NCI-H526 (cell line): Measurements from ENCODE around the gene SLC16A5.
"Not testable (repeated sequence)": the region's sequence is repeated elsewhere in the genome, so short reads cannot be mapped to it uniquely, and the experiment has no call there.

ENCODE experiments used
- DNase-seq, 2 experiments: peaks; one replicate each; lab custom pipeline; 2025; lab: John Stamatoyannopoulos, UW

Gene SLC16A5

GRCh38 chr17:75111777-75112335 lies 24.1 kb downstream of the SLC16A5 start:
- DNase-seq: no peak

GRCh38 chr17:75113798-75114551 lies 26.2 kb downstream of the SLC16A5 start:
- DNase-seq: peak; percentile 70 to 92

GRCh38 chr17:75114552-75115314 lies 27.0 kb downstream of the SLC16A5 start:
- DNase-seq: no peak

- no peak for DNase-seq
These were observed 27.8 kb downstream of the SLC16A5 start for GRCh38 chr17:75115555-75115954.

GRCh38 chr17:75116737-75117136 lies 29.0 kb downstream of the SLC16A5 start:
- no peak for DNase-seq

GRCh38 chr17:75118307-75118706 lies 30.6 kb downstream of the SLC16A5 start:
- no peak for DNase-seq

- DNase-seq: no peak
These were observed 36.5 kb downstream of the SLC16A5 start for GRCh38 chr17:75124041-75124818.

GRCh38 chr17:75124819-75125162 lies 37.0 kb downstream of the SLC16A5 start:
- no peak for DNase-seq

- DNase-seq: no peak
These were observed 38.2 kb downstream of the SLC16A5 start for GRCh38 chr17:75125984-75126383.

GRCh38 chr17:75126954-75127353 lies 39.2 kb downstream of the SLC16A5 start:
- DNase-seq: no peak

GRCh38 chr17:75127936-75128335 lies 40.2 kb downstream of the SLC16A5 start:
- DNase-seq: not testable (repeated sequence)

GRCh38 chr17:75128694-75129505 lies 41.1 kb downstream of the SLC16A5 start:
- no peak for DNase-seq

GRCh38 chr17:75129576-75129975 lies 41.8 kb downstream of the SLC16A5 start:
- DNase-seq: no peak

- peak in 1 of 2 experiments; percentile 65 for DNase-seq
These were observed 42.4 kb downstream of the SLC16A5 start for GRCh38 chr17:75130059-75130631.

GRCh38 chr17:75130632-75131277 lies 43.0 kb downstream of the SLC16A5 start:
- DNase-seq: peak; percentile 78 to 85

GRCh38 chr17:75131278-75132017 lies 43.7 kb downstream of the SLC16A5 start, which contains the start of gene NT5C:
Gene NT5C (minus strand): TSS chr17:75131742. CDS start chr17:75131707, 35 bp downstream.
- DNase-seq: peak; percentile 59 to 95

- peak in 1 of 2 experiments; percentile 27 for DNase-seq
These were observed 44.6 kb downstream of the SLC16A5 start for GRCh38 chr17:75132018-75133000.

- no peak for DNase-seq
These were observed 45.2 kb downstream of the SLC16A5 start for GRCh38 chr17:75133001-75133400.
